SK-N-SH (cell line): Measurements from ENCODE around the gene PDGFB. TPM values are rescaled to one million over a fixed set of nuclear protein-coding genes. Genes with fewer than 3 reads are reported as not detected.

ENCODE experiments used
- CTCF ChIA-PET: fragments of 300-600, 350-600 bp; formaldehyde crosslinking; extraction: SDS; loops from one replicate; lab custom pipeline; 2021; lab: Yijun Ruan, JAX
- POLR2A ChIA-PET: fragments of 350-600 bp; sonication (Branson Sonifier 250); formaldehyde crosslinking; extraction: SDS; loops from one replicate; lab custom pipeline; 2020; ENCODE audit warnings: antibody characterized with exemption, inconsistent platforms; lab: Yijun Ruan, JAX
- DNase-seq: peaks from one replicate; pipeline ENCODE4 v3.0.0; 2012
- H2AFZ ChIP-seq: fragments of 200-600 bp; sonication (generic); 2 replicates; pipeline ENCODE4 v1.8.1; 2016; ENCODE audit warnings: antibody characterized with exemption, mild to moderate bottlenecking, low read depth
- H3F3A ChIP-seq: fragments of 200-600 bp; sonication (generic); replicated peaks from 2 replicates; pipeline ENCODE3; 2016; ENCODE audit warnings: antibody characterized with exemption, mild to moderate bottlenecking; ENCODE audit not compliant: insufficient read depth
- H3K27ac ChIP-seq, 2 experiments: fragments of 200-500 bp in 1 of 2; fragments of 200-600 bp in 1 of 2; sonication (Bioruptor generic) in 1 of 2; sonication (generic), shearing (Covaris generic) in 1 of 2; 2 replicates each; pipeline versions ENCODE4 v1.5.1 to v1.6.1; 2014 to 2016; ENCODE audit warnings: low read depth in 2 of 2, inconsistent platforms in 1 of 2, low read length in 1 of 2, mild to moderate bottlenecking in 1 of 2, mixed read lengths in 1 of 2
- H3K27me3 ChIP-seq: fragments of 200-600 bp; sonication (generic), shearing (Covaris generic); 2 replicates; pipeline ENCODE4 v1.6.1; 2016; ENCODE audit warnings: mixed run types; ENCODE audit not compliant: insufficient read depth
- H3K36me3 ChIP-seq, 2 experiments: fragments of 200-500 bp in 1 of 2; fragments of 200-600 bp in 1 of 2; sonication (Bioruptor generic) in 1 of 2; sonication (generic) in 1 of 2; replicated peaks in 1 of 2; 2 replicates each; pipeline versions ENCODE3 to v1.5.1; 2014 to 2016; ENCODE audit warnings: low read length in 1 of 2, mild to moderate bottlenecking in 1 of 2; ENCODE audit not compliant: insufficient read depth in 2 of 2, control insufficient read depth in 1 of 2
- H3K4me1 ChIP-seq, 2 experiments: fragments of 200-500 bp in 1 of 2; fragments of 200-600 bp in 1 of 2; sonication (Bioruptor generic) in 1 of 2; sonication (generic), shearing (Covaris generic) in 1 of 2; 2 replicates each; pipeline versions ENCODE4 v1.5.1 to v1.6.1; 2014 to 2016; ENCODE audit warnings: low read depth in 1 of 2, low read length in 1 of 2, mixed run types in 1 of 2; ENCODE audit not compliant: insufficient read depth in 2 of 2, control insufficient read depth in 1 of 2
- H3K4me2 ChIP-seq: fragments of 200-600 bp; sonication (generic), shearing (Covaris generic); 2 replicates; pipeline ENCODE4 v1.6.1; 2017; ENCODE audit warnings: mixed run types
- H3K4me3 ChIP-seq, 2 experiments: fragments of 200-500 bp in 1 of 2; fragments of 200-600 bp in 1 of 2; sonication (Bioruptor generic) in 1 of 2; sonication (generic), shearing (Covaris generic) in 1 of 2; 2 replicates each; pipeline versions ENCODE4 v1.5.1 to v1.8.1; 2014 to 2016; ENCODE audit warnings: low read depth in 2 of 2, inconsistent platforms in 1 of 2, low read length in 1 of 2, mild to moderate bottlenecking in 1 of 2, mixed read lengths in 1 of 2, moderate library complexity in 1 of 2
- H3K79me2 ChIP-seq: fragments of 200-600 bp; sonication (generic); 2 replicates; pipeline ENCODE4 v1.8.1; 2017; ENCODE audit warnings: mild to moderate bottlenecking; ENCODE audit not compliant: insufficient read depth
- H3K9ac ChIP-seq: fragments of 200-600 bp; sonication (generic); 2 replicates; pipeline ENCODE4 v1.6.1; 2017; ENCODE audit warnings: mixed run types
- H3K9me2 ChIP-seq: fragments of 200-600 bp; sonication (generic); 2 replicates; pipeline ENCODE4 v1.6.1; 2017; ENCODE audit warnings: mixed run types
- H3K9me3 ChIP-seq: fragments of 200-600 bp; sonication (generic); 2 replicates; pipeline ENCODE4 v1.6.1; 2017; ENCODE audit warnings: mixed run types, mild to moderate bottlenecking, moderate library complexity
- H4K20me1 ChIP-seq: fragments of 200-600 bp; sonication (generic); 2 replicates; pipeline ENCODE4 v1.6.1; 2017; ENCODE audit warnings: mild to moderate bottlenecking, mixed run types; ENCODE audit not compliant: insufficient read depth
- CHD2 ChIP-seq: fragments of 150-350 bp; IDR thresholded peaks from 2 replicates; pipeline ENCODE4 v1.6.1; 2018; ENCODE audit warnings: low read length; ENCODE audit not compliant: partially characterized antibody
- EP300 ChIP-seq, 2 experiments: IDR thresholded peaks; 2 replicates each; pipeline versions ENCODE4 v1.4.0 to v1.6.1; 2012; ENCODE audit warnings: borderline replicate concordance in 1 of 2, low read depth in 1 of 2, low read length in 1 of 2
- EZH2phosphoT487 ChIP-seq: fragments of 200-600 bp; sonication (generic); IDR thresholded peaks from 2 replicates; pipeline ENCODE4 v1.6.1; 2017; ENCODE audit warnings: low read depth, mixed run types, mild to moderate bottlenecking, antibody characterized with exemption, moderate library complexity, borderline replicate concordance
- FOSL2 ChIP-seq: IDR thresholded peaks from 2 replicates; pipeline ENCODE4 v1.4.0; 2012; ENCODE audit warnings: low read depth, mild to moderate bottlenecking, moderate library complexity, borderline replicate concordance
- FOXM1 ChIP-seq: IDR thresholded peaks from 2 replicates; pipeline ENCODE4 v1.4.0; 2012; ENCODE audit warnings: low read depth, mild to moderate bottlenecking
- GABPA ChIP-seq: IDR thresholded peaks from 2 replicates; pipeline ENCODE4 v1.4.0; 2012; ENCODE audit warnings: low read depth, mild to moderate bottlenecking
- IRF3 ChIP-seq: fragments of 150-350 bp; IDR thresholded peaks from 2 replicates; pipeline ENCODE4 v1.6.1; 2016; ENCODE audit warnings: mild to moderate bottlenecking, low read depth, low read length
- JUND ChIP-seq: IDR thresholded peaks from 2 replicates; pipeline ENCODE4 v1.4.0; 2012
- MEF2A ChIP-seq: IDR thresholded peaks from 2 replicates; pipeline ENCODE4 v1.4.0; 2012; ENCODE audit warnings: low read depth, borderline replicate concordance
- RAD21 ChIP-seq: IDR thresholded peaks from 2 replicates; pipeline ENCODE4 v1.6.1; 2012; ENCODE audit warnings: mild to moderate bottlenecking, low read length
- RCOR1 ChIP-seq: fragments of 150-350 bp; IDR thresholded peaks from 2 replicates; pipeline ENCODE4 v1.6.1; 2017; ENCODE audit warnings: antibody characterized with exemption, low read length
- RXRA ChIP-seq: IDR thresholded peaks from 2 replicates; pipeline ENCODE4 v1.4.0; 2012; ENCODE audit warnings: low read depth, mild to moderate bottlenecking, borderline replicate concordance
- SMC3 ChIP-seq: IDR thresholded peaks from 2 replicates; pipeline ENCODE4 v1.6.1; 2012; ENCODE audit warnings: low read depth, low read length, improper control_type of control experiment
- TCF12 ChIP-seq: IDR thresholded peaks from 2 replicates; pipeline ENCODE4 v1.4.0; 2012
- TEAD4 ChIP-seq: IDR thresholded peaks from 2 replicates; pipeline ENCODE4 v1.4.0; 2012; ENCODE audit warnings: mild to moderate bottlenecking, borderline replicate concordance; ENCODE audit not compliant: insufficient read depth
- USF1 ChIP-seq: IDR thresholded peaks from 2 replicates; pipeline ENCODE4 v1.4.0; 2012; ENCODE audit warnings: low read depth, borderline replicate concordance
- YY1 ChIP-seq: IDR thresholded peaks from 2 replicates; pipeline ENCODE4 v1.4.0; 2012; ENCODE audit warnings: low read depth, mild to moderate bottlenecking
- ZBTB33 ChIP-seq: IDR thresholded peaks from 2 replicates; pipeline ENCODE4 v1.4.0; 2012; ENCODE audit warnings: low read depth, borderline replicate concordance
- WGBS: methylation state at CpG from one replicate; pipeline ENCODE4 v1.1.6; 2017; ENCODE audit warnings: low lambda C conversion rate; 5-methylcytosine and 5-hydroxymethylcytosine counted together
- polyA plus RNA-seq, 3 experiments: library from polyadenylated mRNA; depleted of rRNA; stranded (reverse); fragments of >200 nt; gene quantifications; 2 replicates each; pipeline ENCODE4 v1.2.3, GENCODE V29; 2012
- TF ChIP-seq, protein P1 (sequence below): IDR thresholded peaks from 2 replicates; pipeline ENCODE4; 2012

Gene PDGFB
- polyA plus RNA-seq, 1 of the 3 experiments (the other 2 are of a cell fraction) = 0.44 TPM

GRCh38 chr22:39184586-39185577 lies 59.9 kb downstream of the PDGFB start:
- no peaks in the 10 kb centered on the region for H3F3A ChIP-seq
- ChIA-PET CTCF (interaction anchor here (1.1 kb wide), 1 partner anchor 128 kb away, joined by 3 read pairs; no protein-coding TSS in a partner anchor), POLR2A (interaction anchor here (1.0 kb wide), 2 partner anchors 134 to 135 kb away, joined by 3 read pairs; no protein-coding TSS in a partner anchor)
- no peaks in the 10 kb centered on the region for H3K9me2 ChIP-seq
- no peaks in the 10 kb centered on the region for H3K9me3 ChIP-seq
- H3K27ac ChIP-seq = peak overlapping the region in 1 of 2 experiments; percentile 11; a peak in 1 of 4 replicates
- H3K79me2 ChIP-seq = no peaks in the 10 kb centered on the region
- no peak overlapping the region for H3K9ac ChIP-seq
- DNase-seq = no peak
- no peaks in the 10 kb centered on the region for H3K36me3 ChIP-seq
- no peak overlapping the region for H2AFZ ChIP-seq
- H3K4me2 ChIP-seq = no peak overlapping the region
- no peaks in the 10 kb centered on the region for H3K27me3 ChIP-seq
- H4K20me1 ChIP-seq = no peaks in the 10 kb centered on the region
- 86% methylated on average over 13 of the region's 23 CpGs for WGBS
- H3K4me3 ChIP-seq = no peak overlapping the region
- TF ChIP-seq EZH2phosphoT487 (no peak), RAD21 (no peak), FOSL2 (no peak), MEF2A (no peak), GABPA (no peak), FOXM1 (no peak), RXRA (no peak), TCF12 (no peak), ZBTB33 (no peak), EP300 (IDR thresholded peaks at IDR 0.05; ENCODE audit: borderline replicate concordance in 1 of 2, low read depth in 1 of 2, low read length in 1 of 2) (no peak), CHD2 (no peak), YY1 (no peak), USF1 (no peak), TEAD4 (no peak), IRF3 (no peak), JUND (no peak), SMC3 (no peak), RCOR1 (no peak)
- TF ChIP-seq, protein P1, sequence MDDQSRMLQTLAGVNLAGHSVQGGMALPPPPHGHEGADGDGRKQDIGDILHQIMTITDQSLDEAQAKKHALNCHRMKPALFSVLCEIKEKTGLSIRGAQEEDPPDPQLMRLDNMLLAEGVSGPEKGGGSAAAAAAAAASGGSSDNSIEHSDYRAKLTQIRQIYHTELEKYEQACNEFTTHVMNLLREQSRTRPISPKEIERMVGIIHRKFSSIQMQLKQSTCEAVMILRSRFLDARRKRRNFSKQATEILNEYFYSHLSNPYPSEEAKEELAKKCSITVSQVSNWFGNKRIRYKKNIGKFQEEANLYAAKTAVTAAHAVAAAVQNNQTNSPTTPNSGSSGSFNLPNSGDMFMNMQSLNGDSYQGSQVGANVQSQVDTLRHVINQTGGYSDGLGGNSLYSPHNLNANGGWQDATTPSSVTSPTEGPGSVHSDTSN = no peak
- H3K4me1 ChIP-seq = peaks cover 0 to 11% of the 10 kb centered on the region in 2 experiments; a peak in 1 of 4 replicates
